Vagina (tissue), 2 donors: ENCODE data around the gene GTSE1. TPM values are rescaled to one million over a fixed set of nuclear protein-coding genes. Genes with fewer than 3 reads are reported as not detected.

ENCODE experiments used
- DNase-seq, 2 donors: peaks; one replicate each; pipeline ENCODE4 v3.0.0-alpha.2; 2017; ENCODE audit errors: extremely low spot score in 2 of 2
- H3K27ac ChIP-seq: fragments of 200-600 bp; sonication (generic); one replicate; pipeline ENCODE4 v1.5.1; 2019
- H3K27me3 ChIP-seq: fragments of 200-600 bp; sonication (generic); one replicate; pipeline ENCODE4 v1.5.1; 2019
- H3K36me3 ChIP-seq, 2 donors: fragments of 200-600 bp; sonication (generic); one replicate each; pipeline ENCODE4 v1.5.1; 2017 to 2019
- H3K4me1 ChIP-seq: fragments of 200-600 bp; sonication (generic); one replicate; pipeline ENCODE4 v1.5.1; 2019
- H3K4me3 ChIP-seq, 2 donors: fragments of 200-600 bp; sonication (generic); 1 replicate in 1 of 2; 2 replicates in 1 of 2; pipeline ENCODE4 v1.5.1; 2016 to 2019
- H3K9me3 ChIP-seq: fragments of 200-600 bp; sonication (generic); one replicate; pipeline ENCODE4 v1.5.1; 2019
- CTCF ChIP-seq, 3 experiments: fragments of 450-650 bp in 2 of 3; fragments of 200-600 bp in 1 of 3; sonication (generic) in 1 of 3; IDR thresholded peaks; one replicate each; pipeline ENCODE4 v1.5.1; 2017 to 2019; ENCODE audit warnings: antibody characterized with exemption in 3 of 3, mild to moderate bottlenecking in 2 of 3, moderate library complexity in 2 of 3
- POLR2A ChIP-seq, 2 donors: fragments of 450-650 bp; IDR thresholded peaks; one replicate each; pipeline ENCODE4 v1.6.1; 2017; ENCODE audit warnings: antibody characterized with exemption in 2 of 2, mild to moderate bottlenecking in 2 of 2, moderate library complexity in 2 of 2
- POLR2AphosphoS5 ChIP-seq, 2 donors: sonication (generic); formaldehyde crosslinking; IDR thresholded peaks; one replicate each; pipeline ENCODE4 v1.9.0; 2017; ENCODE audit warnings: antibody characterized with exemption in 2 of 2, mild to moderate bottlenecking in 2 of 2, low read depth in 1 of 2; ENCODE audit not compliant: insufficient read depth in 1 of 2
- intact Hi-C: fragments of 100-400 bp; cut with DNase I; formaldehyde crosslinking; loops from one replicate; pipeline ENCODE4 v1.15.1; 2023
- total RNA-seq: library from RNA; depleted of rRNA; stranded (reverse); fragments of >200 nt; gene quantifications from one replicate; pipeline ENCODE4 v1.2.3, GENCODE V29; 2016

Gene GTSE1
- total RNA-seq, 1 donor from 2014 or later: 2.2 TPM

- Histone ChIP-seq H3K27me3 (no peaks in the 10 kb centered on the region), H3K36me3 (no peaks in the 10 kb centered on the region), H3K9me3 (no peaks in the 10 kb centered on the region), H3K4me1 (peaks cover 18% of the 10 kb centered on the region), H3K27ac (no peak overlapping the region), H3K4me3 (no peak overlapping the region)
- intact Hi-C loops: no loop called here
- DNase-seq: no peak
- TF ChIP-seq CTCF (IDR thresholded peaks at IDR 0.05) (no peak), POLR2A (IDR thresholded peaks at IDR 0.05) (no peak), POLR2AphosphoS5 (IDR thresholded peaks at IDR 0.05; ENCODE audit: insufficient read depth in 1 of 2, low read depth in 1 of 2) (no peak)
These were observed 3.8 kb downstream of the GTSE1 start for GRCh38 chr22:46300491-46300890.

GRCh38 chr22:46303347-46303965, 6.8 kb downstream of the GTSE1 start:
- TF ChIP-seq POLR2A (IDR thresholded peaks at IDR 0.05) (no peak), CTCF (IDR thresholded peaks at IDR 0.05) (no peak), POLR2AphosphoS5 (IDR thresholded peaks at IDR 0.05; ENCODE audit: insufficient read depth in 1 of 2, low read depth in 1 of 2) (no peak)
- DNase-seq: no peak
- intact Hi-C loops: no loop called here

GRCh38 chr22:46308283-46308988, 11.8 kb downstream of the GTSE1 start:
- Histone ChIP-seq H3K9me3 (no peaks in the 10 kb centered on the region), H3K27ac (no peak overlapping the region), H3K4me1 (no peaks in the 10 kb centered on the region), H3K36me3 (no peaks in the 10 kb centered on the region), H3K4me3 (no peak overlapping the region), H3K27me3 (no peaks in the 10 kb centered on the region)
- no peak for DNase-seq
- intact Hi-C loops: no loop called here
- TF ChIP-seq CTCF (IDR thresholded peaks at IDR 0.05) (no peak), POLR2A (IDR thresholded peaks at IDR 0.05) (no peak), POLR2AphosphoS5 (IDR thresholded peaks at IDR 0.05; ENCODE audit: insufficient read depth in 1 of 2, low read depth in 1 of 2) (no peak)

More at GRCh38 chr22:46303347-46303965, 6.8 kb downstream of the GTSE1 start:
- H3K36me3 ChIP-seq: no peaks in the 10 kb centered on the region
- H3K4me1 ChIP-seq: no peaks in the 10 kb centered on the region
- H3K27me3 ChIP-seq: no peaks in the 10 kb centered on the region
- no peak overlapping the region for H3K4me3 ChIP-seq
- H3K9me3 ChIP-seq: no peaks in the 10 kb centered on the region
- no peak overlapping the region for H3K27ac ChIP-seq

- intact Hi-C loops: no loop called here
- H3K4me1 ChIP-seq: no peaks in the 10 kb centered on the region
These were observed 12.9 kb downstream of the GTSE1 start for GRCh38 chr22:46309526-46310085.

More at GRCh38 chr22:46309526-46310085, 12.9 kb downstream of the GTSE1 start:
- Histone ChIP-seq H3K36me3 (no peaks in the 10 kb centered on the region), H3K27me3 (no peaks in the 10 kb centered on the region), H3K9me3 (no peaks in the 10 kb centered on the region), H3K27ac (no peak overlapping the region), H3K4me3 (no peak overlapping the region)
- DNase-seq: no peak
- TF ChIP-seq POLR2AphosphoS5 (IDR thresholded peaks at IDR 0.05; ENCODE audit: insufficient read depth in 1 of 2, low read depth in 1 of 2) (no peak), POLR2A (IDR thresholded peaks at IDR 0.05) (no peak), CTCF (IDR thresholded peaks at IDR 0.05) (no peak)
